Measurements from ENCODE around the gene RHEB. TPM values are rescaled to one million over a fixed set of nuclear protein-coding genes. Genes with fewer than 3 reads are reported as not detected.

The RHEB gene
- total RNA-seq, 1 experiment from 2014 or later: 114 TPM

- Histone ChIP-seq H3K18ac (ENCODE audit: insufficient read length, low read depth, low read length) (no peak overlapping the region), H2BK120ac (ENCODE audit: low read depth, low read length, poor library complexity, severe bottlenecking) (no peak overlapping the region), H3K9me3 (ENCODE audit: control insufficient read depth, low read depth, low read length) (no peaks in the 10 kb centered on the region), H3K79me1 (ENCODE audit: insufficient read depth, low read depth, low read length, poor library complexity, severe bottlenecking) (no peaks in the 10 kb centered on the region), H3K4ac (ENCODE audit: low read depth, low read length) (no peak overlapping the region), H3K79me2 (ENCODE audit: insufficient read depth, low read length) (no peaks in the 10 kb centered on the region), H3K4me2 (ENCODE audit: insufficient read depth, insufficient read length, low read length) (no peak overlapping the region), H3K27me3 (ENCODE audit: insufficient read depth, low read length) (no peaks in the 10 kb centered on the region), H3K27ac (ENCODE audit: insufficient read length, low read depth, low read length) (no peak overlapping the region), H2BK5ac (ENCODE audit: insufficient read length, low read length) (no peak overlapping the region), H4K91ac (ENCODE audit: insufficient read length, low read depth, low read length) (no peak overlapping the region), H4K20me1 (ENCODE audit: control insufficient read depth, insufficient read depth, insufficient read length) (no peaks in the 10 kb centered on the region), H4K5ac (ENCODE audit: insufficient read length, low read depth, low read length) (no peak overlapping the region), H2BK15ac (ENCODE audit: low read depth, low read length) (no peak overlapping the region), H2BK12ac (ENCODE audit: insufficient read length, low read depth, low read length) (no peak overlapping the region), H3K23ac (ENCODE audit: insufficient read length, low read depth, low read length) (no peak overlapping the region), H2AFZ (ENCODE audit: low read length) (no peak overlapping the region), H3K23me2 (ENCODE audit: insufficient read length, low read depth, low read length, poor library complexity, severe bottlenecking) (no peaks in the 10 kb centered on the region), H2AK5ac (ENCODE audit: insufficient read length, low read length) (no peak overlapping the region), H3K14ac (ENCODE audit: insufficient read depth, low read length) (no peak overlapping the region), H2BK20ac (ENCODE audit: low read depth, low read length, poor library complexity, severe bottlenecking) (no peak overlapping the region), H3K4me1 (ENCODE audit: insufficient read depth, low read length) (peaks cover 3% of the 10 kb centered on the region; the same call in 1 of the 2 replicates), H3T11ph (ENCODE audit: low read length) (no peak overlapping the region), H4K8ac (replicated peaks; ENCODE audit: insufficient read length, low read depth, low read length) (no peak overlapping the region), H3K9ac (ENCODE audit: extremely low read depth, insufficient read length, low read length) (no peak overlapping the region), H3K56ac (ENCODE audit: insufficient read length, low read depth, low read length) (no peak overlapping the region)
- no CpG with 5 or more reads among the region's 16 CpGs for WGBS (ENCODE audit: extremely low coverage, insufficient read length, low lambda C conversion rate)
- TF ChIP-seq, protein P1, sequence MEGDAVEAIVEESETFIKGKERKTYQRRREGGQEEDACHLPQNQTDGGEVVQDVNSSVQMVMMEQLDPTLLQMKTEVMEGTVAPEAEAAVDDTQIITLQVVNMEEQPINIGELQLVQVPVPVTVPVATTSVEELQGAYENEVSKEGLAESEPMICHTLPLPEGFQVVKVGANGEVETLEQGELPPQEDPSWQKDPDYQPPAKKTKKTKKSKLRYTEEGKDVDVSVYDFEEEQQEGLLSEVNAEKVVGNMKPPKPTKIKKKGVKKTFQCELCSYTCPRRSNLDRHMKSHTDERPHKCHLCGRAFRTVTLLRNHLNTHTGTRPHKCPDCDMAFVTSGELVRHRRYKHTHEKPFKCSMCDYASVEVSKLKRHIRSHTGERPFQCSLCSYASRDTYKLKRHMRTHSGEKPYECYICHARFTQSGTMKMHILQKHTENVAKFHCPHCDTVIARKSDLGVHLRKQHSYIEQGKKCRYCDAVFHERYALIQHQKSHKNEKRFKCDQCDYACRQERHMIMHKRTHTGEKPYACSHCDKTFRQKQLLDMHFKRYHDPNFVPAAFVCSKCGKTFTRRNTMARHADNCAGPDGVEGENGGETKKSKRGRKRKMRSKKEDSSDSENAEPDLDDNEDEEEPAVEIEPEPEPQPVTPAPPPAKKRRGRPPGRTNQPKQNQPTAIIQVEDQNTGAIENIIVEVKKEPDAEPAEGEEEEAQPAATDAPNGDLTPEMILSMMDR (conservative IDR thresholded peaks at IDR 0.05): no peak
- no peak overlapping the region; a peak in 1 of 7 replicates for H3K27ac Mint-ChIP-seq
- no peak for DNase-seq
- H3K27me3 Mint-ChIP-seq (ENCODE audit: low read depth): peaks cover 4% of the 10 kb centered on the region
- H3K36me3 Mint-ChIP-seq (ENCODE audit: insufficient read depth in 1 of 3, low read depth in 3 of 3): no peaks in the 10 kb centered on the region; a peak in 1 of 7 replicates
- H3K4me1 Mint-ChIP-seq: peaks cover 33 to 41% of the 10 kb centered on the region in 2 experiments
- H3K9me3 Mint-ChIP-seq: no peaks in the 10 kb centered on the region
- no peak overlapping the region; a peak in 1 of 5 replicates for H3K4me3 Mint-ChIP-seq
Measured at GRCh38 chr7:151430391-151431205, 89.1 kb downstream of the RHEB start.

All from H9 (cell line).